ENCODE measurements around the gene MORF4L2.
"Not testable (repeated sequence)": the region's sequence is repeated elsewhere in the genome, so short reads cannot be mapped to it uniquely, and the experiment has no call there.

MORF4L2 gene

DNA sequence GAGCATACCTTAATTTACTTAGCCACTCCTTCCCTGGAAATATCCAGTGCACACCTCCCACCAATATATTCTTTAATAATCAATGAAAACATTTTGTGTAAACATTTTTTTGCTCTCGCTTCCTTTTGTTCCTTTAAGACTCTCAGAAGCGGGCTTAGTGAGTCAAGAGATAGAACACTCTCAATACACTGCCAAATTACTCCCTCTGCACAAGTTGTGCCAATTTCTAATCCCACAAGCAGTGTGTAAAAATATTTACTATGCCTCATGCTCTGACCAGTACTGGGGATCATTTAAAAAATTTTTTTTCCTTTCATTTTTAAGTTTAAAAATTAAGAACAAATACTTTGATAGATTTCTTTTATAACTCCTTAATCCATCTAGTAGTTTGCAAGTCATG, 5.1 kb downstream of the MORF4L2 start:
- DNase-seq (ENCODE audit: low read depth in 1 of 2, low spot score in 1 of 2) = no peak

DNA sequence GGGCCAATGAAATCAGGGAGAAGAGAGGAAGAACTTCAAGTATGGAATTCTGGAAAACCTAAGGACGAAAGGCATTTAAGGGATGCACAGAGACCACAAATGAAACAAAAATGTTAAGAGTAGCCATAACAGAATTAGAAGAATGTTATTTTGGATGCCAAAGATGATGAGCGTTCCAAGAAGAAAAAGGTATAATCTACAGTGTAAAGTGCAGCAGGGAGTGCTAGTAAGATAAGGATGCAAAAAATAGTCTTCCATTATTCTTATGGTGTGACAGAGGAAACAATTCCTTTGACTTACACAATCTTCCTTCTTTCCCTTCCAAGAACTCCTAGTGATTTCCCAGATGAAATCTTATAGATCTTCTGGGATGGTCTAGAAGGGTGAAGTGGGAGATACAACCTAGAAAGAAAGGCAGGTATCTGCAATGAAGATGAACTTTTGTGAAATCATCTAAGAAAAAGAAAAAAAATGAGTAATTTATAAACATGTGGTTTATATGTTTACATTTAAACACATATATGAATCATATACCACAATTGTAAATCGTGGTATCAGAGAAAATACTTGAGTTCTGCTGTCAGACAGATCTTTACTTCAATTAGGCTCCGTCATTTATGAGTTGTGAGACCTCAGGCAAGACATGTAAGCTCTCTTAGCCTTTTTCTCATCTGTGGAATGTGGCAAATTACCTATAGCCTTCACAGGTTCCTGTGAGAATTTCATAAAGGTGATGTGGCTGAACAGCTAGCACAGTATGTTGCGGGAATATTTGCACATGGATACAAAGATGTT, 8.1 kb downstream of the MORF4L2 start:
- DNase-seq (ENCODE audit: low read depth in 1 of 2, low spot score in 1 of 2) = no peak

DNA sequence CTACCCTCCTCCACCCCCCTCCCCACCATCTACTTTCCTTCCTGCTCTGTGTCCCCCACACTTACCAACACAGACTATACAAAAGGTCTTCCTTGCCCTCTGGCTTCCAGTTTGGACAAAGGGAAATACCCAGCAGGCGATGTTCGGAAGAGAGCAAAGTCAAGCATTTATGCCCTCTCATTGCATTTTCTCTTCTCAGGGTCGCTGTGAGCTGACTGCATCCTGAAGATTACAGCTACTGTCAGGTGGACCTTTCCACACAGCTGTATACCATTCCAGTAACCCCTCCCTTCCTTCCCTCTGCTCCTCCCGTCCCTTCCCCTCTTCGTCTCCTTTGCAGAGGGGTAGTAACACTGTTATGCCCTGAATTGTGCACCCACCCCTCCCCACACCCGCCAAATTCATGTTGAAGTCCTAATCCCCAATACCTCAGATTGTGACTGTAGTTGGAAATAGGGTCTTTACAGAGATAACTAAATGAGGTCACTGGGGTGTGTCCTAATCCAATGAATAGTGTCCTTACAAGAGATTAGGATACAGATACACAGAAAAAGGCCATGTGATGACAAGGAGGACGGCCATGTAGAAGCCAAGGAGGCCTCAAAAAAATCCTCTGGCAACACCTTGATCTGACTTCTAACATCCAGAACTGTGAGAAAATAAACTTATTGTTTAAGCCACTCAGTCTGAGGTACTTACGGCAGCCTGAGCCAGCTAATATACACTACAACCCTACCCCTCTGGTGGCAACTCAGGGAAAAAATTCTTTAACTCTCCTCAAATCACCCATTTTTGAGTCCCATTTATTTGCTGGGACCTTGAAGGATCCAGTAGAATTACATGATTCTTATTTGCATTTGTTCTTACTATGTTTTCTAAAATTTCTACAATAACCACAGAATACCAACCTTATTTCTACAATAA, 11.7 kb downstream of the MORF4L2 start:
- no peak for DNase-seq (ENCODE audit: low read depth in 1 of 2, low spot score in 1 of 2)

DNA sequence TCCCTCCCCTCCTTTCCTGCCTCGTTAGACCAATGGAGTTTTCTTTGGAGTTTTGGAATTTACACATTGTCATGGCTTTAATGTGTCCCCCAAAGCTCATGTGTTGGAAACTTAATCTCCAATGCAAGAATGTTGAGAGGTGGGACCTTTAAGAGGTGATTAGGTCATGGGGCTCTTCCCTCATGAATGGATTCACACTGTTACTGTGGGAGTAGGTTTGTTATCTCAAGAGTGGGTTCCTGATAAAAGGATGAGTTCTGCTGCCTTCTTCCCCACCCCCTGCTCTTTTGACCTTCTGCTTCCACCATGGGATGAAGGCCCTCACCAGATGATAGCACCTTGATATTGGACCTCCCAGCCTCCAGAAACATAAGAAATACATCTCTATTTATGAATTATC, 16.8 kb downstream of the MORF4L2 start:
- DNase-seq (ENCODE audit: low read depth in 1 of 2, low spot score in 1 of 2) = no peak

DNA sequence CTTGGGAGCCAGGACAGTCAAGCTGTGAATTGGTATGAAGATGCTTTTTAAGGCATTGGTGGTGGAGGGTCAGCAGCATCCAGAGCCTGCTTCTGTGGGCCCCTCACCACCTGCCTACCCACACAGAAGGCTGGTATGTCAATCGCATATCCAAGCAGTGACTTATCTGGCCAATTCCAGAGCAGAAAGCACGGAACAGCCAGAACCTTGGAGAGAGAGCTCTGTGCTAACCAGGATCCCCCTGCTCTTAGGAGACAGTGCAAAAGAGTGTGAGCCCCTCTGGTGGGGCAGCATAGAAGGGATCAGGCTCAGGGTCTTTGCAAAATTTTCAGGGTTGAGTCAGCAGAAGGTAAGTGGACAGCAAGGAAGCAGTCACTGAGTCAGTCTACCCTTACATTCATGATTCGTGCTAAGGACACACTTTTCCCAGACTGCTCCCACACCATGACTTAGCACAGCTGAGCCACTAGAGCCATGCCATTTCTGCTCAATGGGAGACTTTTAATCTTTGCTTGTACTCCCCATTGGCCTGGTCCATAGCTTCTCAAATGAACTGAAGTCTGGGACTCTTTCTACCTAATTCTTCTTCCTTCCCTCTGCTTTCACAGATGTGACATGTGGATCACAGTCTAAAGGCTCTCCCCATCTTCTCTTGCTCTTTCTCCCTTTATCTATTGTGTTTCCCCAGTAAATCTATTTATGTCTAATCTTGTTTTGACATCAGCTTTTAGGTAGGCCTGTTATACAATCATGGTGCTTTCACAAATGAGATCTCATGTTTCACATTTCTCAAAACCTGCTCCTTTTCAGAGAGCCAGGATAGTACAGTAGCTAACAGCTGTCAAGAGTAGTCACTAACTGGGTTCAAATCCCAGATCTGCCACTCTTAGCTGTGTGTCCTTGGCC, 20.0 kb downstream of the MORF4L2 start:
- DNase-seq (ENCODE audit: low read depth in 1 of 2, low spot score in 1 of 2) = no peak

DNA sequence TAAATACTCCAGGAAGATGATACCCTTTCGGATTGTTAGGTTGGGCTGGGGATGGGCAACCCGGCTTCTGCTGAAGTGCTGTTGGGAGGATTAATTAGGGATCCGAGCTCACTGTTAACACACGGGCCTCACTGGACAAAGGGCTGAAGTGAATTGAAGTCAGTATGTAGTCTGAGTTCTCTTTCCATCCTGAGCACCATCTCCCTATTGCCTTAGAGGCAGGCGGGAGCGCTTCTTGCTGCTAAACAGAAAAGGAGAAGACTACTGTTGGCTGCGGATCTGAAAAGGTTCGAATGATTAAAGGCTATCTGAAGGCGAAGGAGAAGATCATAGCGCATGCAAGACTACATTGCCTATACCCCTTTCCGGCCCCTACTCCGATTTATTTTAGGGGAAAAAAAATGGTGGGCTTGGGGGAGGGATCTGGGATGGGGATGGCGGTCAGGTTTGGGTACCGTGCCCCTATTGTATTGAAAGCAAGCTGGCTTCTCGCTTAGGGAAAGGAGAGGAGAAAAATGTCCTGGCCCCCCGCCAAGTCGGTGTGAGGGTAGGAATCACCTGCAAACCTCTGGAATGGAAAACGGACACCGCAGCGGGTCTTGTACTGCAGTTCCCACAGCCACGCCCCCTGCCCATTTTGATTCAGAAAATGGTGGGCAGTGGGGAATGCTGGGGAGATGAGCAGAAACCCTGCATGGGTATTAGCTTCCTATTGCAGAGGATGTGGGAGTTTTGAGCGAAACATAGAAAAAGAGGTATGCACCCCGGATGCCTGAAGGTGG, 22.3 kb downstream of the MORF4L2 start:
- DNase-seq (ENCODE audit: low read depth in 1 of 2, low spot score in 1 of 2) = no peak

DNA sequence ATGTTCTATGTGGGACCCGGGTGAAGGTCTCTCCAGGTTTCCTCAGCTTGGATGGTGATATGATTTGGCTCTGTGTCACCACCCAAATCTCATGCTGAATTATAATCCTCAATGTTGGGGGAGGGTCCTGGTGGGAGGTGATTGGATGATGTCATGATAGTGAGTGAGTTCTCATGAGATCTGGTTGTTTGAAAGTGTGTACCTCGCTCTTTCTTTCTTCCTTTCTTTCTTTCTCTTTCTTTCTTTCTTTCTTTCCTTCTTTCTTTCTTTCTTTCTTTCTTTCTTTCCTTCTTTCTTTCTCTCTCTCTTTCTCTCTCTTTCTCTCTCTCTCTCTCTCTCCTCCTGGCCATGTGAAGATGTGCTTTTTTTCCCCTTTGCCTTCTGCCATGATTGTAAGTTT, 27.0 kb downstream of the MORF4L2 start:
- DNase-seq (ENCODE audit: low read depth in 1 of 2, low spot score in 1 of 2) = not testable (repeated sequence)

DNA sequence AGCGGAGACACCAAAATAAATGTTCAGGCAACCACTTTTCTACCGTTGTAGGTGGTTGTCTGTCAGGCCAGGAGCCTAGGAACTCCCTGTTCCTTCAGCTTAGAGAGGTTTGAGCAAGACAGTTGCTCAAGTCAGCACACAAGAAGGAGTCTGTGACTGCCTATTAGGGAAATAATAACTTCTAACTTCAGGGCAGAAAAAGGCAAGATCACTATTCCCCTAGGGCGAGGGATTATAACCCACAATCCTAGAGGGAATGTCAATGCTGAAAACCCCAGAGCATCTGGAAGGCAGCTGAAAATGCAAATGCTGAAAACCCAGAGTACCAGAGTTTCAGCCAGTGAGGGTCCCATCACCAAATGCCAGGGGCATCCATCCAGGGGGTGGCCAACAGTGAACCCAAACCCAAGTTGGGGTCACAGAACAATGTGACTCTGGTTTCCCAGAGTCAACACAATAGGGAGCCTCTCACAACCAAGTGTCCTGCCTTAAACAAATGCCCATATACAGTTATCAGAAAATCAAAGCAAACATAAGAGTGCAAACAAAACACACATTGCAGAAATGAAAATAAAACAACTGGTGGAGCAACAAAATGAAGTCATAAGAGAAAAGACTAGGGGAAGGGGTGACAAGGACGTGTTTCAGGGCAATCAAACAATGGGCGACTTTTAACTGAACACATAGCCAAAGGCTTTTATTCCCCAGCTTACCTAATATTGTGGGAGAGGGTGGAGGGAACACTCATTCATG, 27.6 kb downstream of the MORF4L2 start:
- DNase-seq (ENCODE audit: low read depth in 1 of 2, low spot score in 1 of 2) = no peak

DNA sequence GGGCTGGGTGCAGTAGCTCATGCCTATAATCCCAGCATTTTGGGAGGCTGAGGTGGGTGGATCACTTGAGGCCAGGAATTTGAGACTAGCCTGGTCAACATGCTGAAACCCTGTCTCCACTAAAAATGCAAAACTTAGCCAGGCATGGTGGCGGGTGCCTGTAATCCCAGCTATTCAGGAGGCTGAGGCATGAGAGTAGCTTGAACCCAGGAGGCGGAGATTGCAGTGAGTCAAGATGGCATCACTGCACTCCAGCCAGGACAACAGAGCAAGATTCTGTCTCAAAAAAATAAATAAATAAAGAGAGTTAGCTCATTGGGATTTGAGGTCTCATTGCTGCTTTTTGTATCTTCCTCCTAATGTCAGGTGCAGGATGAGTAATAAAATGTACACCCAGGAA, 29.4 kb downstream of the MORF4L2 start:
- not testable (repeated sequence) for DNase-seq (ENCODE audit: low read depth in 1 of 2, low spot score in 1 of 2)

DNA sequence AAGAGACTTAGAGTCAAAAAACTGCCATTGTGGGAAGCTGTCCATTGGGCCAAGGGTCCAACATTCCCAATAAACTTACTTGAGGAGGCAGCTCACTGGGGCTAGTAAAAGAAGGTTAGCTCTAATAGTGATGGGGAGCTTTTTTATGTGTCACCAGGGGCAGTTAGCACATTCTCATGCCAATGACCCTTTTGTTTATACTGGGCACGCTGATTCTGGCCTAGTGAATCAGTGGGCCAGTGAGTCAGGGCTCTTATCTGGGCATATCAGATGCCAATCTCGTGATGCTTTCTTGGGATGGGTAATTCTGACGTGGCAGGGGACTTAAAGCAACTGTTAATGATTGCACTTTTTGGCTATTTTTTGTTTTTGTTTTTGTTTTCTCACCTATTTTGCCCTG, 29.9 kb downstream of the MORF4L2 start:
- no peak for DNase-seq (ENCODE audit: low read depth in 1 of 2, low spot score in 1 of 2)

DNA sequence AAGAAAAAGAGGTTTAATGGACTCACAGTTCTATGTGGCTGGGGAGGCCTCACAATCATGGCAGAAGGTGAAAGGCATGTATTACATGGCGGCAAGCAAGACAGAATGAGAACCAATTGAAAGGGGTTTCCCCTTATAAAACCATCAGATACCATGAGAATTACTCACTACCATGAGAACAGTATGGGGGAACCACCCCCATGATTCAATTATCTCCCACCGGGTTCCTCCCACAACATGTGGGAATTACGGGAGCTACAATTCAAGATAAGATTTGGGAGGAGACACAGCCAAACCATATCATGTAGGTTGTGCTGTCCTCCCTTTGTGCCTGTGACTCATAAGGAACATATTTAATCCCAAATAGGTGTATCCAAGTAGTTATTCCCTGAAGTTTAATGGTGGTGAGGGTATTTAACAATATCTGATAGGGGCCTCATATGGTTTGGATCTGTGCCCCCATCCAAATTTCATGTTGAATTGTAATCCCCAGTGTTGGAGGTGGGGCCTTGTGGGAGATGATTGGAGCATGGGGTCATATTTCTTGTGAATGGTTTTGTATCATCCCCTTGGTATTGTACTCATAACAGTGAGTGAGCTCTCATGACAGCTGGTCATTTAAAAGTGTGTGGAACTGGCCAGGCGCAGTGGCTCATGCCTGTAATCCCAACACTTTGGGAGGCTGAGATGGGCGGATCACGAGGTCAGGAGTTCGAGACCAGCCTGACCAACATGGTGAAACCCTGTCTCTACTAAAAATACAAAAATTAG, 31.1 kb downstream of the MORF4L2 start:
- DNase-seq (ENCODE audit: low read depth in 1 of 2, low spot score in 1 of 2) = not testable (repeated sequence)

DNA sequence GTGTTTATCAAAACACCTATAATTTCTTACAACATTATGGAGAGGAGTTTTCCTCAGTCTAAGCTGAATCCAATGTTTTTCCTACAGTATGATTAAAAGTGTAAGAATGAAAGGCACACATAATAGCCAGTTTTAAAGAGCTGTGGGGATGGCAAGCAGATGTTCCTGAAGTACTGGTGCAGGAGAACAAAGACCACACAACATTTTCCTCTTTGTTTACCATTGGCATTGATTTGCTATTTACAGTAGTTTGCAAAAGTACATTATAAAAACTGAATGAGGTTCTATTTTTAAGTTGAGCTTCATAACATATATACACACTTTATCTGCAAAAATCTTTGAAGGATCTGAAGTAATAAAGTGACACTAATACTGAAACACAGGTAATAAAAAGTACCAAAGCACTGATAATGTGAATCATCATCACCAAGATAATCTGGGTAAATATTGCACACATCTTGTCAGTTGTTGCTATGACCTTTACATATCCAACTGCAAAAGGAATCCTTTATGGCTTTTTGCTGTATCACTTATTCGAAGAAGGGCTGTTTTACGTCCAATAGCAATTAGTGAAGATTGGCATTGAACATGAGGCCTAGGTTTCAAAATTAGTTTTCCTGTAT, 35.2 kb downstream of the MORF4L2 start:
- no peak for DNase-seq (ENCODE audit: low read depth in 1 of 2, low spot score in 1 of 2)

DNA sequence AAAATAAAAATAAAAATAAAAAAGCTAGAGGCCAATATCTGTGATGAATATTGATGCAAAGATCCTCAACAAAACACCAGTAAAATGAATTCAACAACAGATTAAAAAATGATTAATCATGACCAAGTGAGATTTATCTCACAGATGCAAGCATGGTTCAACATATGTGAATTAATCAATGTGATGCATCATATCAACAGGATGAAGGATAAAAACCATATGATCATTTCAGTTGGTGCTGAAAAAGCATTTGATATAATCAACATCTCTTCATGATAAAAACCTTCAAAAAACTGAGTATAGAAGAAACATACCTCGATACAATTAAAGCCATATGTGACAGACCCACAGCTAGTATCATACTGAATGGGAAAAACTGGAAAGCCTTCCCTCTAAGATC, 38.9 kb downstream of the MORF4L2 start:
- no peak for DNase-seq (ENCODE audit: low read depth in 1 of 2, low spot score in 1 of 2)

DNA sequence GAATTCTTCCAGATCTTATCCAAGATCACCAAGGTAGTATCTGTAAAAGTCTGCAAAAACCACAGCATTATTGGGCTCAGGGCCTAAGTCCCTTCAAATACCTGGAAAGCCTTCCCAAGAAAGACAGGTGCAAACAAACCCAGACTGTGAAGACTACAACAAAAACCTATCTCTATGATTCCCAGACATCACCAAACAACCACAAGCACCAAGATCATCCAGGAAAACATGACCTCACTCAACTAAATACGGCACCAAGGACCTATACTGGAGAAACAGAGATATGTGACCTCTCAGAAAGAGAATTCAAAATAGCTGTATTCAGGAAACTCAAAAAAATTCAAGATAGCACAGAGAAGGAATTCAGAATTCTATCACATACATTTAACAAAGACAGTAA, 42.4 kb downstream of the MORF4L2 start:
- DNase-seq (ENCODE audit: low read depth in 1 of 2, low spot score in 1 of 2) = no peak

DNA sequence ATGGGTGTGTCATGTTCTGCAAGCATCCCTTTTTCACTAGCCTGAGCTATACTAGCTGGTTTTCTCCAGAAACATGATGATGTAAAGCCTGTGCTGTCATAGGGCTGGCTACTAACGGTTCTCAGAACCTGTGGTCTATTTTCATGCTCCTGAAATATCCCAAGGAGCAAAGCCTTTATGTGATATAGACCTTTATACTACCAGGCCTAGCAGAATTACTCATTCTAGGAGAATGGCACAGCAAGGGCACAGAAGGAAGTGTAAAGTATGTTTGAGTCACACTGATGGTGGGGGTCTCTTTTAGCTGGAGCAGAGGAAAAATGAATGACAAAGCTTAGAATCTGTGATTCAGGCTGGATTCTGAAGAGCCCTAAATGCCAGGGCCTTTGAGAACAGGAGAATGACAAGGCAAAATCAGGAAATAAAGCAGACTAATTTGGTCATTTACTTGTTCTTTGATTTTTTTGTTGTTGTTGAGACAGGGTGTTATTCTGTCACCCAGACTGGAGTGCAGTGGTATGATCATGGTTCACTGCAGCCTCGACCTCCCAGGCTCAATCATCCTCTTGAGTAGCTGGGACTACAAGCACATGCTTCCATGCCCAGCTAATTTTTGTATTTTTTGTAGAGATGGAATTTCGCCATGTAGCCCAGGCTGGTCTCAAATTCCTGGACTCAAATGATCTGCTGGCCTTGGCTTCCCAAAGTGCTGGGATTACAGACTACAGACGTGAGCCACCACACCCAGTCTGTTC, 45.9 kb downstream of the MORF4L2 start:
- DNase-seq (ENCODE audit: low read depth in 1 of 2, low spot score in 1 of 2) = no peak

DNA sequence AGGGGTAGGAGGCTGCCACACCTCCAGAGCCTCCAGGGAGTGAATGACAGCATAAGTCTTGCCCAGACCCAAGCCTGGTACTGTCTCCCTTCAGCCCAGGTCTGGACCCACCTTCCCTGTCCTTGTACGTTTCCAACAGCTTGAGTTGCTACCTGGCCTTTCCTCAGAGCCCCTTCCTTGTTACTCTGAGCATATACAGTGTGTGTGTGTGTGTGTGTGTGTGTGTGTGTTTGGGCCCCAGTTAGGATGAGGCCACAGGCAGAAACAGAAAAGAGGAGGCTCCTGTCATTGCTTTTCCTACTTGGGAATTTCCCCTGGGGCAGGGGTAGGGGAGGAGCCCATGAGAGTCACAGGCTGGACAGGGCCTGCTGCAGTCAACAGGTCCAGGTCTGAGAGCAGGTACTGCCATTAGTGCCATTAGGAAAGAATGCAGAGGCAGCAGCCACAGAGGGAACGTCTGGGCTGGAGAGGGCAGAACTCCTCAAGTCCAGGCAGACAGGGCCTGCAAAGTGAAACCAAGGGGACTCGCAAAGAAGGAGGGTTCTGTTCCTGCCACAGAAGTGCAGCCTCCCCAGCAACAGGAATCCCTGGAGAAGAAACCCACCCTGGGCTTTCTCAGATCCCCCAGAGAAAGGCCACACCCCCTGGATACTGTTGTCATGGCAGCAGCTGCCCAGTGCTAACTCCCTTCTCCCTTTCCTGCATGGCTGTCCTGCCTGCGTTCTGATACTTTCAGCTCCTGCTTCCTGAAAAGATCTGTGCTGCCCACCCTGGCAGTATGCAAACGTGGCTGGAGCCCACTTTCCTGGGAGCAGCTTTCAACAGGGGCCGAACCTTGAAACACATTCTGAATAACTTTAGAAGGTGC, 47.8 kb downstream of the MORF4L2 start:
- DNase-seq (ENCODE audit: low read depth in 1 of 2, low spot score in 1 of 2) = not testable (repeated sequence)
